HEK293 (cell line): Measurements from ENCODE around the gene FGD4.

Experiments
- ATF2 ChIP-seq: fragments of 450-650 bp; formaldehyde crosslinking; IDR thresholded peaks from 2 replicates; pipeline ENCODE4 v1.5.1; 2016; ENCODE audit warnings: missing biosample characterization, missing genetic modification characterization, low read depth
- BCL11B ChIP-seq: fragments of 450-650 bp; formaldehyde crosslinking; IDR thresholded peaks from 2 replicates; pipeline ENCODE4 v1.5.1; 2016; ENCODE audit warnings: low read depth, missing biosample characterization, missing genetic modification characterization
- BCL6B ChIP-seq: fragments of 450-650 bp; formaldehyde crosslinking; IDR thresholded peaks from 2 replicates; pipeline ENCODE4 v1.5.1; 2017; ENCODE audit warnings: missing biosample characterization, missing genetic modification characterization
- GLI2 ChIP-seq: fragments of 450-650 bp; formaldehyde crosslinking; IDR thresholded peaks from 2 replicates; pipeline ENCODE4; 2017; ENCODE audit warnings: missing biosample characterization, missing genetic modification characterization, low read depth, borderline replicate concordance
- IKZF3 ChIP-seq: fragments of 450-650 bp; IDR thresholded peaks from 2 replicates; pipeline ENCODE4 v1.5.0; 2018; ENCODE audit warnings: missing biosample characterization, mild to moderate bottlenecking, missing genetic modification characterization, moderate library complexity
- KLF1 ChIP-seq: fragments of 450-650 bp; formaldehyde crosslinking; IDR thresholded peaks from 2 replicates; pipeline ENCODE4 v1.5.1; 2016; ENCODE audit warnings: missing biosample characterization, missing genetic modification characterization
- KLF16 ChIP-seq: fragments of 450-650 bp; formaldehyde crosslinking; IDR thresholded peaks from 2 replicates; pipeline ENCODE4 v1.5.1; 2017; ENCODE audit warnings: missing biosample characterization, missing genetic modification characterization
- KLF7 ChIP-seq: fragments of 450-650 bp; formaldehyde crosslinking; IDR thresholded peaks from 2 replicates; pipeline ENCODE4 v1.5.1; 2016; ENCODE audit warnings: missing biosample characterization, missing genetic modification characterization, borderline replicate concordance
- KLF9 ChIP-seq: fragments of 450-650 bp; formaldehyde crosslinking; IDR thresholded peaks from 2 replicates; pipeline ENCODE4 v1.5.1; 2016; ENCODE audit warnings: missing biosample characterization, missing genetic modification characterization, low read depth
- OSR2 ChIP-seq: fragments of 450-650 bp; formaldehyde crosslinking; IDR thresholded peaks from 2 replicates; pipeline ENCODE4 v1.5.1; 2016; ENCODE audit warnings: missing biosample characterization, missing genetic modification characterization
- SCRT2 ChIP-seq: fragments of 450-650 bp; formaldehyde crosslinking; IDR thresholded peaks from 2 replicates; pipeline ENCODE4 v1.5.1; 2016; ENCODE audit warnings: missing biosample characterization, missing genetic modification characterization
- TCF7L2 ChIP-seq: IDR thresholded peaks from 2 replicates; pipeline ENCODE4 v1.6.1; 2011; ENCODE audit warnings: low read depth, mild to moderate bottlenecking, inconsistent platforms, low read length, moderate library complexity, borderline replicate concordance
- YY1 ChIP-seq: fragments of 450-650 bp; formaldehyde crosslinking; IDR thresholded peaks from 2 replicates; pipeline ENCODE4 v1.5.1; 2018; ENCODE audit warnings: missing biosample characterization, missing genetic modification characterization
- ZBTB20 ChIP-seq: fragments of 450-650 bp; formaldehyde crosslinking; IDR thresholded peaks from 2 replicates; pipeline ENCODE4 v1.5.1; 2016; ENCODE audit warnings: missing biosample characterization, missing genetic modification characterization
- ZBTB26 ChIP-seq: fragments of 450-650 bp; formaldehyde crosslinking; optimal IDR thresholded peaks from 2 replicates; pipeline ENCODE3; 2016; ENCODE audit warnings: missing biosample characterization, mild to moderate bottlenecking, missing genetic modification characterization
- ZBTB8A ChIP-seq: fragments of 450-650 bp; formaldehyde crosslinking; IDR thresholded peaks from 2 replicates; pipeline ENCODE4 v1.5.1; 2016; ENCODE audit warnings: missing biosample characterization, missing genetic modification characterization
- ZNF132 ChIP-seq: fragments of 450-650 bp; formaldehyde crosslinking; IDR thresholded peaks from 2 replicates; pipeline ENCODE4 v1.5.1; 2017; ENCODE audit warnings: missing biosample characterization, missing genetic modification characterization, borderline replicate concordance
- ZNF140 ChIP-seq: fragments of 450-650 bp; formaldehyde crosslinking; IDR thresholded peaks from 2 replicates; pipeline ENCODE4 v1.5.1; 2016; ENCODE audit warnings: missing biosample characterization, missing genetic modification characterization
- ZNF155 ChIP-seq: fragments of 450-650 bp; formaldehyde crosslinking; IDR thresholded peaks from 2 replicates; pipeline ENCODE4 v1.5.1; 2016; ENCODE audit warnings: missing biosample characterization, missing genetic modification characterization
- ZNF157 ChIP-seq: fragments of 450-650 bp; formaldehyde crosslinking; IDR thresholded peaks from 2 replicates; pipeline ENCODE4 v1.5.1; 2016; ENCODE audit warnings: missing biosample characterization, missing genetic modification characterization
- ZNF16 ChIP-seq: fragments of 450-650 bp; formaldehyde crosslinking; IDR thresholded peaks from 2 replicates; pipeline ENCODE4 v1.5.1; 2016; ENCODE audit warnings: low read depth, missing biosample characterization, missing genetic modification characterization
- ZNF174 ChIP-seq: fragments of 450-650 bp; formaldehyde crosslinking; IDR thresholded peaks from 2 replicates; pipeline ENCODE4 v1.5.0; 2017; ENCODE audit warnings: missing biosample characterization, mild to moderate bottlenecking, missing genetic modification characterization
- ZNF175 ChIP-seq: fragments of 450-650 bp; formaldehyde crosslinking; IDR thresholded peaks from 2 replicates; pipeline ENCODE4 v1.5.1; 2016; ENCODE audit warnings: missing biosample characterization, missing genetic modification characterization
- ZNF211 ChIP-seq: fragments of 450-650 bp; formaldehyde crosslinking; IDR thresholded peaks from 2 replicates; pipeline ENCODE4 v1.5.1; 2016; ENCODE audit warnings: low read depth, missing biosample characterization, missing genetic modification characterization
- ZNF223 ChIP-seq: fragments of 450-650 bp; formaldehyde crosslinking; IDR thresholded peaks from 2 replicates; pipeline ENCODE4 v1.5.1; 2016; ENCODE audit warnings: missing biosample characterization, missing genetic modification characterization
- ZNF324 ChIP-seq: fragments of 450-650 bp; formaldehyde crosslinking; IDR thresholded peaks from 2 replicates; pipeline ENCODE4 v1.5.1; 2016; ENCODE audit warnings: missing biosample characterization, missing genetic modification characterization
- ZNF341 ChIP-seq: fragments of 450-650 bp; formaldehyde crosslinking; IDR thresholded peaks from 2 replicates; pipeline ENCODE4; 2016; ENCODE audit warnings: low read depth, missing biosample characterization, missing genetic modification characterization
- ZNF350 ChIP-seq: fragments of 450-650 bp; formaldehyde crosslinking; IDR thresholded peaks from 2 replicates; pipeline ENCODE4 v1.5.0; 2017; ENCODE audit warnings: missing biosample characterization, mild to moderate bottlenecking, missing genetic modification characterization
- ZNF366 ChIP-seq: fragments of 450-650 bp; formaldehyde crosslinking; conservative IDR thresholded peaks from 2 replicates; pipeline ENCODE4 v1.5.1; 2016; ENCODE audit warnings: missing biosample characterization, missing genetic modification characterization
- ZNF473 ChIP-seq: fragments of 450-650 bp; formaldehyde crosslinking; IDR thresholded peaks from 2 replicates; pipeline ENCODE4 v1.5.1; 2017; ENCODE audit warnings: missing biosample characterization, missing genetic modification characterization
- ZNF501 ChIP-seq: fragments of 450-650 bp; formaldehyde crosslinking; IDR thresholded peaks from 2 replicates; pipeline ENCODE4 v1.5.1; 2016; ENCODE audit warnings: missing biosample characterization, missing genetic modification characterization
- ZNF521 ChIP-seq: fragments of 450-650 bp; formaldehyde crosslinking; IDR thresholded peaks from 2 replicates; pipeline ENCODE4 v1.5.1; 2017; ENCODE audit warnings: missing biosample characterization, mild to moderate bottlenecking, missing genetic modification characterization
- ZNF549 ChIP-seq: fragments of 450-650 bp; IDR thresholded peaks from 2 replicates; pipeline ENCODE4 v1.5.1; 2018; ENCODE audit warnings: missing biosample characterization, missing genetic modification characterization, mild to moderate bottlenecking, inconsistent platforms, moderate library complexity
- ZNF692 ChIP-seq: fragments of 450-650 bp; formaldehyde crosslinking; IDR thresholded peaks from 2 replicates; pipeline ENCODE4 v1.5.1; 2016; ENCODE audit warnings: missing biosample characterization, missing genetic modification characterization
- ZNF76 ChIP-seq: fragments of 450-650 bp; formaldehyde crosslinking; IDR thresholded peaks from 2 replicates; pipeline ENCODE4; 2016; ENCODE audit warnings: low read depth, missing biosample characterization, missing genetic modification characterization, borderline replicate concordance
- ZNF792 ChIP-seq: fragments of 450-650 bp; formaldehyde crosslinking; IDR thresholded peaks from 2 replicates; pipeline ENCODE4 v1.5.1; 2016; ENCODE audit warnings: missing biosample characterization, missing genetic modification characterization
- ZXDB ChIP-seq: fragments of 450-650 bp; formaldehyde crosslinking; IDR thresholded peaks from 2 replicates; pipeline ENCODE4 v1.5.1; 2016; ENCODE audit warnings: missing biosample characterization, missing genetic modification characterization

Gene FGD4

GRCh38 chr12:32399370-32400113 is at the start of gene FGD4 (continued):
- TF ChIP-seq TCF7L2, result no peak
- peak; percentile 76 for TF ChIP-seq ZNF341 (tag by site-specific recombination)
- TF ChIP-seq ZNF792 (tag by site-specific recombination), result peak; percentile 56; the same call in 1 of the 2 replicates
- no peak for TF ChIP-seq ZNF16 (tag by site-specific recombination)
- TF ChIP-seq ZNF501 (tag by site-specific recombination), result peak; percentile 94
- no peak for TF ChIP-seq YY1
- TF ChIP-seq ZNF175 (tag by site-specific recombination), result no peak
- no peak for TF ChIP-seq ATF2 (tag by site-specific recombination)
- TF ChIP-seq IKZF3, result peak; percentile 84
- peak; percentile 96 for TF ChIP-seq ZBTB8A (tag by site-specific recombination)
- TF ChIP-seq KLF9 (tag by site-specific recombination), result peak; percentile 75
- TF ChIP-seq ZNF549 (tag by site-specific recombination), result no peak
- no peak for TF ChIP-seq ZNF140 (tag by site-specific recombination)
- TF ChIP-seq ZNF155 (tag by site-specific recombination), result no peak
- TF ChIP-seq BCL11B (tag by site-specific recombination), result no peak
- peak; percentile 76 for TF ChIP-seq ZNF692
- peak; percentile 98 for TF ChIP-seq OSR2 (tag by site-specific recombination)
- TF ChIP-seq ZNF350, result no peak
- no peak for TF ChIP-seq ZNF174 (tag by site-specific recombination)
- TF ChIP-seq ZBTB20 (tag by site-specific recombination), result peak; percentile 95
- TF ChIP-seq GLI2, result no peak
- TF ChIP-seq ZNF521 (tag by site-specific recombination), result no peak
- TF ChIP-seq ZNF324 (tag by site-specific recombination), result peak; percentile 65
- no peak for TF ChIP-seq ZNF157 (tag by site-specific recombination)
- TF ChIP-seq ZBTB26 (tag by site-specific recombination), result peak; percentile 96
- no peak for TF ChIP-seq ZNF132 (tag by site-specific recombination)
- peak; percentile 77 for TF ChIP-seq ZNF366
- peak; percentile 87; the same call in 1 of the 2 replicates for TF ChIP-seq KLF16 (tag by site-specific recombination)
- TF ChIP-seq SCRT2 (tag by site-specific recombination), result peak; percentile 87
- peak; percentile 87 for TF ChIP-seq ZXDB
- 0 out of 2 replicates have a peak, but pooled peaks have one; percentile 43 for TF ChIP-seq ZNF223 (tag by site-specific recombination)
- TF ChIP-seq ZNF473 (tag by site-specific recombination), result no peak
- no peak for TF ChIP-seq ZNF211
- peak; percentile 77 for TF ChIP-seq KLF1 (tag by site-specific recombination)
- no peak for TF ChIP-seq KLF7 (tag by site-specific recombination)
- no peak for TF ChIP-seq BCL6B
- peak; percentile 59; the same call in 1 of the 2 replicates for TF ChIP-seq ZNF76 (tag by site-specific recombination)
